K562 (cell line): ENCODE data around the gene CUL1. TPM values are rescaled to one million over a fixed set of nuclear protein-coding genes. Genes with fewer than 3 reads are reported as not detected.

Experiments
- ARID1B ChIP-seq: fragments of 450-650 bp; IDR thresholded peaks from 2 replicates; pipeline ENCODE4 v1.6.1; 2016; ENCODE audit warnings: antibody characterized with exemption, mild to moderate bottlenecking, inconsistent platforms
- ATF1 ChIP-seq, 2 experiments: fragments of 450-650 bp in 1 of 2; IDR thresholded peaks; 2 replicates each; pipeline ENCODE4 v1.6.1; 2016; ENCODE audit warnings: missing compliant biosample characterization in 1 of 2, missing genetic modification characterization in 1 of 2
- FOXK2 ChIP-seq, 2 experiments: fragments of 450-650 bp; IDR thresholded peaks in 1 of 2; conservative IDR thresholded peaks in 1 of 2; 2 replicates each; pipeline ENCODE4 v1.6.1; 2016; ENCODE audit warnings: low read depth in 2 of 2, mild to moderate bottlenecking in 1 of 2
- GABPB2 ChIP-seq: fragments of 250-450 bp; sonication (Bioruptor Pico); conservative IDR thresholded peaks from 2 replicates; pipeline ENCODE4 v1.5.1; 2021; ENCODE audit warnings: mild to moderate bottlenecking
- GATAD2B ChIP-seq: fragments of 450-650 bp; IDR thresholded peaks from 2 replicates; pipeline ENCODE4 v1.6.1; 2017; ENCODE audit warnings: mild to moderate bottlenecking, borderline replicate concordance
- HDAC3 ChIP-seq: fragments of 450-650 bp; IDR thresholded peaks from 2 replicates; pipeline ENCODE4 v1.6.1; 2018; ENCODE audit warnings: borderline replicate concordance, mild to moderate bottlenecking, moderate library complexity; ENCODE audit not compliant: partially characterized antibody
- HDAC6 ChIP-seq: IDR thresholded peaks from 2 replicates; pipeline ENCODE4 v1.6.1; 2012; ENCODE audit warnings: low read depth, mild to moderate bottlenecking, control low read depth, inconsistent platforms, low read length, moderate library complexity
- JUND ChIP-seq, 2 experiments: IDR thresholded peaks; 2 replicates in 1 of 2; 3 replicates in 1 of 2; pipeline ENCODE4 v1.6.1; 2011; ENCODE audit warnings: borderline replicate concordance in 2 of 2, low read depth in 2 of 2, low read length in 2 of 2, improper control_type of control experiment in 1 of 2, missing biosample characterization in 1 of 2, missing genetic modification characterization in 1 of 2, missing genetic modification reagents in 1 of 2
- PTTG1 ChIP-seq: fragments of 450-650 bp; IDR thresholded peaks from 2 replicates; pipeline ENCODE4 v1.6.1; 2016; ENCODE audit warnings: low read depth, mild to moderate bottlenecking, missing genetic modification characterization, missing compliant biosample characterization
- SIN3A ChIP-seq, 2 experiments: fragments of 150-350 bp in 1 of 2; IDR thresholded peaks; 2 replicates each; pipeline ENCODE4 v1.6.1; 2011 to 2016; ENCODE audit warnings: borderline replicate concordance in 2 of 2, low read depth in 2 of 2, low read length in 2 of 2, mild to moderate bottlenecking in 2 of 2, moderate library complexity in 2 of 2; ENCODE audit not compliant: control insufficient read depth in 1 of 2
- SOX6 ChIP-seq: fragments of 450-650 bp; IDR thresholded peaks from 2 replicates; pipeline ENCODE4 v1.6.1; 2014; ENCODE audit warnings: mild to moderate bottlenecking
- XRCC3 ChIP-seq: fragments of 450-650 bp; IDR thresholded peaks from 2 replicates; pipeline ENCODE4 v1.6.1; 2017; ENCODE audit warnings: mild to moderate bottlenecking, moderate library complexity
- ZNF707 ChIP-seq: fragments of 250-450 bp; sonication (Bioruptor Pico); conservative IDR thresholded peaks from 2 replicates; pipeline ENCODE4 v1.8.0; 2022; ENCODE audit warnings: inconsistent platforms, mild to moderate bottlenecking, moderate library complexity
- polyA plus RNA-seq, 8 experiments: library from polyadenylated mRNA; depleted of rRNA in 4 of 8; stranded (reverse) in 5 of 8; unstranded in 3 of 8; fragments of >200 nt; fragmentation: Nextera tagmentation in 2 of 8; fragmentation: Illumina TruSeq in 1 of 8; extraction: Ambion mirVana in 2 of 8; extraction: Trizol in 1 of 8; gene quantifications; 2 replicates each; pipeline versions ENCODE4 v1.2.1 to v1.2.3, GENCODE V29; 2011 to 2014; ENCODE audit warnings: inconsistent platforms in 1 of 8, missing spikeins in 1 of 8
- total RNA-seq, 7 experiments: library from RNA; depleted of rRNA in 6 of 7; stranded (reverse); fragments of >200 nt in 6 of 7; fragmentation: Illumina TruSeq in 2 of 7; extraction: Trizol in 2 of 7; gene quantifications; 2 replicates each; pipeline versions ENCODE4 v1.2.1 to v1.2.3, GENCODE V29; 2011 to 2021; ENCODE audit warnings: low replicate concordance in 1 of 7

Gene CUL1
- total and polyA plus RNA-seq, 9 of the 15 experiments (the other 6 are each of a cell fraction or from before 2014, with no cell fraction given) = 31.5 to 107 (median 96.5) TPM

GRCh38 chr7:148697256-148698006 is 1.3 kb upstream of the CUL1 start (continued):
- TF ChIP-seq HDAC3 (no peak), GATAD2B (0 out of 2 replicates have a peak, but pooled peaks have one; percentile 67), JUND (IDR thresholded peaks at IDR 0.05; ENCODE audit: borderline replicate concordance, low read depth, low read length) (no peak), JUND (tag; IDR thresholded peaks at IDR 0.05; ENCODE audit: borderline replicate concordance, low read depth, low read length) (peak; percentile 32; the same call in 1 of the 3 replicates), FOXK2 (conservative IDR thresholded peaks at IDR 0.05 in 1 of 2, IDR thresholded peaks at IDR 0.05 in 1 of 2; ENCODE audit: low read depth in 2 of 2) (peak in 1 of 2 experiments; percentile 18; a peak in 1 of 4 replicates), SIN3A (IDR thresholded peaks at IDR 0.05; ENCODE audit: borderline replicate concordance in 2 of 2, control insufficient read depth in 1 of 2, low read depth in 2 of 2, low read length in 2 of 2) (no peak), ARID1B (no peak), ATF1 (CRISPR knock-in tag; IDR thresholded peaks at IDR 0.05) (no peak), ATF1 (tag; IDR thresholded peaks at IDR 0.05) (0 out of 2 replicates have a peak, but pooled peaks have one; percentile 6), GABPB2 (no peak), SOX6 (0 out of 2 replicates have a peak, but pooled peaks have one; percentile 33), PTTG1 (no peak), ZNF707 (no peak), XRCC3 (0 out of 2 replicates have a peak, but pooled peaks have one; percentile 26), HDAC6 (no peak)
- TF ChIP-seq, all 486 proteins: peak for 51
